H1 (cell line): ENCODE results near the gene POU3F2. TPM values are rescaled to one million over a fixed set of nuclear protein-coding genes. Genes with fewer than 3 reads are reported as not detected.

ENCODE experiments used
- BCL11A ChIP-seq, 2 experiments: IDR thresholded peaks; one replicate each; pipeline ENCODE4 v1.6.1; 2011; ENCODE audit warnings: low read depth in 2 of 2, low read length in 2 of 2, mild to moderate bottlenecking in 2 of 2
- BRCA1 ChIP-seq: IDR thresholded peaks from 2 replicates; pipeline ENCODE4 v1.6.1; 2012; ENCODE audit warnings: low read depth, low read length, improper control_type of control experiment
- CBX8 ChIP-seq: fragments of 300-800, 300-1000 bp; sonication (generic); IDR thresholded peaks from 2 replicates; pipeline ENCODE4 v1.7.1; 2016; ENCODE audit warnings: low read depth, low read length, borderline replicate concordance
- CHD1 ChIP-seq: IDR thresholded peaks from 2 replicates; pipeline ENCODE4 v1.6.1; 2012; ENCODE audit warnings: low read depth, low read length, improper control_type of control experiment
- EGR1 ChIP-seq: IDR thresholded peaks from 2 replicates; pipeline ENCODE4 v1.6.1; 2011; ENCODE audit warnings: low read depth, low read length, borderline replicate concordance
- GABPA ChIP-seq: IDR thresholded peaks from 2 replicates; pipeline ENCODE4 v1.6.1; 2011; ENCODE audit warnings: mild to moderate bottlenecking, low read length, moderate library complexity, borderline replicate concordance; ENCODE audit not compliant: insufficient read depth
- GTF2F1 ChIP-seq: IDR thresholded peaks from 2 replicates; pipeline ENCODE4 v1.6.1; 2012; ENCODE audit warnings: low read depth, low read length, improper control_type of control experiment, borderline replicate concordance
- HDAC6 ChIP-seq: IDR thresholded peaks from one replicate; pipeline ENCODE4 v1.7.1; 2012; ENCODE audit warnings: low read depth, mild to moderate bottlenecking, inconsistent platforms, low read length, moderate library complexity
- JUND ChIP-seq: IDR thresholded peaks from 2 replicates; pipeline ENCODE4 v1.6.1; 2011; ENCODE audit warnings: mild to moderate bottlenecking, improper control_type of control experiment, low read length
- KDM4A ChIP-seq: IDR thresholded peaks from one replicate; pipeline ENCODE4 v1.7.1; 2012; ENCODE audit warnings: low read depth, mild to moderate bottlenecking, moderate library complexity, low read length, inconsistent platforms; ENCODE audit not compliant: severe bottlenecking
- MAFK ChIP-seq: IDR thresholded peaks from 2 replicates; pipeline ENCODE4 v1.6.1; 2012; ENCODE audit warnings: low read depth, mild to moderate bottlenecking, improper control_type of control experiment, low read length
- NANOG ChIP-seq: IDR thresholded peaks from 2 replicates; pipeline ENCODE4 v1.6.1; 2011; ENCODE audit warnings: low read length, low read depth, mild to moderate bottlenecking, inconsistent platforms; ENCODE audit not compliant: insufficient read depth, poor library complexity, severe bottlenecking
- NRF1 ChIP-seq: IDR thresholded peaks from 2 replicates; pipeline ENCODE4 v1.6.1; 2011; ENCODE audit warnings: mild to moderate bottlenecking, low read depth, low read length, improper control_type of control experiment
- PHF8 ChIP-seq: fragments of 200-600 bp; sonication (generic); conservative IDR thresholded peaks from 2 replicates; pipeline ENCODE4 v1.7.1; 2012; ENCODE audit warnings: low read depth, mild to moderate bottlenecking, inconsistent platforms, low read length, moderate library complexity
- RAD21 ChIP-seq, 2 experiments: IDR thresholded peaks in 1 of 2; conservative IDR thresholded peaks in 1 of 2; 2 replicates each; pipeline ENCODE4 v1.6.1; 2011; ENCODE audit warnings: low read depth in 2 of 2, low read length in 2 of 2, improper control_type of control experiment in 1 of 2, inconsistent platforms in 1 of 2, mild to moderate bottlenecking in 1 of 2, moderate library complexity in 1 of 2
- SIRT6 ChIP-seq: IDR thresholded peaks from one replicate; pipeline ENCODE4 v1.7.1; 2012; ENCODE audit warnings: low read length, inconsistent platforms
- SIX5 ChIP-seq: IDR thresholded peaks from 2 replicates; pipeline ENCODE4 v1.6.1; 2011; ENCODE audit warnings: mild to moderate bottlenecking, low read depth, low read length
- TEAD4 ChIP-seq: IDR thresholded peaks from 2 replicates; pipeline ENCODE4 v1.6.1; 2012; ENCODE audit warnings: low read depth, low read length, inconsistent platforms, mixed read lengths
- YY1 ChIP-seq: IDR thresholded peaks from 2 replicates; pipeline ENCODE4 v1.6.1; 2011; ENCODE audit warnings: low read depth, mild to moderate bottlenecking, low read length
- polyA plus RNA-seq, 7 experiments: library from polyadenylated mRNA; depleted of rRNA in 3 of 7; stranded (reverse) in 5 of 7; unstranded in 2 of 7; fragments of >200 nt in 5 of 7; fragments of 200-250 nt in 2 of 7; gene quantifications; 1 replicate in 5 of 7; 2 replicates in 1 of 7; 4 replicates in 1 of 7; pipeline versions ENCODE4 v1.2.1 to v1.2.3, GENCODE V29; 2011 to 2013; ENCODE audit warnings: missing spikeins in 2 of 7, mixed read lengths in 2 of 7
- total RNA-seq: library from RNA; stranded (reverse); fragmentation: NEBNext Ultra II Directional; extraction: Animal tissue kit (Norgen Biotek cat#: 25700); gene quantifications from 2 replicates; pipeline ENCODE4 v1.2.1, GENCODE V29; 2021
- TF ChIP-seq, protein P1 (sequence below), 3 experiments: IDR thresholded peaks; 1 replicate in 2 of 3; 2 replicates in 1 of 3; pipeline versions ENCODE4 v1.5.1 to v1.6.1; 2011; ENCODE audit warnings: low read length in 3 of 3, mild to moderate bottlenecking in 3 of 3, inconsistent platforms in 2 of 3, low read depth in 1 of 3, moderate library complexity in 1 of 3; ENCODE audit not compliant: insufficient read depth in 1 of 3; ENCODE audit errors: control extremely low read depth in 1 of 3
- TF ChIP-seq, protein P2 (sequence below): IDR thresholded peaks from 2 replicates; pipeline ENCODE4 v1.6.1; 2012; ENCODE audit warnings: inconsistent platforms

Gene POU3F2
- total and polyA plus RNA-seq, 2 of the 8 experiments (the other 6 are each of a cell fraction or from before 2014, with no cell fraction given), result 0.09 to 0.35 TPM

- TF ChIP-seq, protein P1, sequence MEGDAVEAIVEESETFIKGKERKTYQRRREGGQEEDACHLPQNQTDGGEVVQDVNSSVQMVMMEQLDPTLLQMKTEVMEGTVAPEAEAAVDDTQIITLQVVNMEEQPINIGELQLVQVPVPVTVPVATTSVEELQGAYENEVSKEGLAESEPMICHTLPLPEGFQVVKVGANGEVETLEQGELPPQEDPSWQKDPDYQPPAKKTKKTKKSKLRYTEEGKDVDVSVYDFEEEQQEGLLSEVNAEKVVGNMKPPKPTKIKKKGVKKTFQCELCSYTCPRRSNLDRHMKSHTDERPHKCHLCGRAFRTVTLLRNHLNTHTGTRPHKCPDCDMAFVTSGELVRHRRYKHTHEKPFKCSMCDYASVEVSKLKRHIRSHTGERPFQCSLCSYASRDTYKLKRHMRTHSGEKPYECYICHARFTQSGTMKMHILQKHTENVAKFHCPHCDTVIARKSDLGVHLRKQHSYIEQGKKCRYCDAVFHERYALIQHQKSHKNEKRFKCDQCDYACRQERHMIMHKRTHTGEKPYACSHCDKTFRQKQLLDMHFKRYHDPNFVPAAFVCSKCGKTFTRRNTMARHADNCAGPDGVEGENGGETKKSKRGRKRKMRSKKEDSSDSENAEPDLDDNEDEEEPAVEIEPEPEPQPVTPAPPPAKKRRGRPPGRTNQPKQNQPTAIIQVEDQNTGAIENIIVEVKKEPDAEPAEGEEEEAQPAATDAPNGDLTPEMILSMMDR (IDR thresholded peaks at IDR 0.05; ENCODE audit: control extremely low read depth in 1 of 3, insufficient read depth in 1 of 3, low read depth in 1 of 3, low read length in 3 of 3), result no peak
- TF ChIP-seq KDM4A (peak; percentile 11), JUND (no peak), GTF2F1 (no peak), PHF8 (no peak), CBX8 (no peak), MAFK (no peak), GABPA (no peak), HDAC6 (no peak), CHD1 (no peak), TEAD4 (no peak), BCL11A (IDR thresholded peaks at IDR 0.05; ENCODE audit: low read depth in 2 of 2, low read length in 2 of 2) (no peak), BRCA1 (no peak), SIRT6 (no peak), NRF1 (no peak), EGR1 (peak; percentile 68; the same call in 1 of the 2 replicates), SIX5 (no peak), YY1 (peak; percentile 65; the same call in 1 of the 2 replicates), NANOG (no peak), RAD21 (IDR thresholded peaks at IDR 0.05 in 1 of 2, conservative IDR thresholded peaks at IDR 0.05 in 1 of 2; ENCODE audit: low read depth in 2 of 2, low read length in 2 of 2) (no peak)
- TF ChIP-seq, protein P2, sequence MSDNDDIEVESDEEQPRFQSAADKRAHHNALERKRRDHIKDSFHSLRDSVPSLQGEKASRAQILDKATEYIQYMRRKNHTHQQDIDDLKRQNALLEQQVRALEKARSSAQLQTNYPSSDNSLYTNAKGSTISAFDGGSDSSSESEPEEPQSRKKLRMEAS, result peak; percentile 51
These were observed at the start of gene POU3F2 (continued) for GRCh38 chr6:98834060-98835031.
